Cardiac septum (tissue), 1 donor: ENCODE data around the gene APBA2. TPM values are rescaled to one million over a fixed set of nuclear protein-coding genes. Genes with fewer than 3 reads are reported as not detected.
A peak's percentile ranks its signal among the peaks of the same experiment; 100 is the strongest.
"Not testable (repeated sequence)": the region's sequence is repeated elsewhere in the genome, so short reads cannot be mapped to it uniquely, and the experiment has no call there.

ENCODE experiments used
- DNase-seq: peaks from one replicate; pipeline ENCODE4 v3.0.0-alpha.2; 2020; ENCODE audit warnings: low spot score
- intact Hi-C: fragments of 100-400 bp; cut with DNase I; formaldehyde crosslinking; loops from one replicate; pipeline ENCODE4 v1.14.0; 2022
- total RNA-seq: library from RNA; stranded (reverse); fragmentation: NEBNext Ultra II Directional; extraction: Animal tissue kit (Norgen Biotek cat#: 25700); gene quantifications from one replicate; pipeline ENCODE4 v1.2.1, GENCODE V29; 2021
- donor health status: DM: no; HTN: no; CAD: no.

Gene APBA2
- total RNA-seq, 1 donor from 2014 or later: 0.57 TPM

DNA sequence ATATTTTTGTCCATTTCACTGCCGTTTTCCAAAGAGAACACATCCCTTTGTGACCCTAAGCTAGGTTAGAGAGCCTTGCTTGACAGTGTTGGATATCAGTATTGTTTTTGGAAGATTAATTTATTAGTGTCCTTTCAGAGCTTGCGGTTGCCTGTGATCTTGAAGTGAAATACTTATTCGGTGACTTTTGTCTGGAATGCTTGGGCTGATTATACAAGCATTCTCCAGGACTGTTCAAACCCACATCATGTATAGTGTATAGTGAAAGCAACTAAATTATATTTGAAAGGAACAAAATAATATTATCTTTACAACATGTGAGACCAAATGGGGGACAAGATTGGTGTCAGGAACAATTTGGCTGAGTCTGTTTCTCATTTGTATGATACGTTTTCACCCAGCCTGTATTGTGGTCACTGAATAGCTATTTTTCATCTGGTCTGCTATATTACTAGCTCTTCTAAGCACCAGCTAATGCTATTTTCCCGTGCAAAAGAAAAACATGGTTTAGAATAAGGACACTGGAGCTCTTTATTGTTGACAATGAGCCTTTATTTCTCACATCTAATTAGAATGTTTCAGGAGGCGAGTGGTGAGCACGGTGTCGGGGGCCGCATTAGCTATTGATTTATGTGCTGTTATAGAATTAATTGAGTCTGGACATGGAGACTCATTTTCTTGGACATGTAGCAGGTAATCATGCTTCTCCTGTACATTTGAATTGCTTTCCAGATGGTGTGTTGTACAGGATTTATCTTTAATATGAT lies 158.1 kb downstream of the APBA2 start:
- intact Hi-C loops: no loop called here
- no peak for DNase-seq

DNA sequence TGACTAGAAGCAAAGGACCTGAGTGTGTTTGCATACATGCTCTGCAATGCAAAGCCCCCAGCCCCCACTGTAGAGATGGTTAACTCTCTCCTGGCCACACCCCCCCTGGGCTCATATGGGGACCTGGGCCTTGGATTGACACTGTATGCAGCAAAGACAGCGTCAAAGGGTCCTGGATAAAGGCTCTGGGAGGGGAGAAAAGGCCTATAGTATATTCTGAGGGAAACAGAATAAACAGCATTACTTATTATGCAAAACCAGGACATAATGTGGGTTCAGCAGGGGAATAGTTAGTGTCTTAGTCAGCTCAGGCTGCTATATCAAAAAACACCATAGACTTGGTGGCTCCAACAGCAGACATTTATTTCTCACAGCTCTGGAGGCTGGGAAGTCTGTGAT lies 158.7 kb downstream of the APBA2 start:
- DNase-seq: no peak
- intact Hi-C loops: no loop called here

DNA sequence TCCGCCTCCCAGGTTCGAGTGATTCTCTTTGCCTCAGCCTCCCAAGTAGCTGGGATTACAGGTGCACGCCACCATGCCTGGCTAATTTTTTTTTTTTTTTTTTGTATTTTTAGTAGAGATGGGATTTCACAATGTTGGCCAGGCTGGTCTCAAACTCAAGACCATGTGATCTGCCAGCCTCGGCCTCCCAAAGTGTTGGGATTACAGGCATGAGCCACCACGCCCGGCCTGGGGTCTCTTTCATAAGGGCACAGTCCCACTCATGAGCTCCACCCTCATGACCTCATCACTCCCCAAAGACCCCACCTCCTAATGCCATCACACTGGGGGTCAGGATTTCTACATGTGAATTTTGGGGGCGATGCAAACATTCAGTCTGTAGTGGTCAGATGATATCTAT lies 159.4 kb downstream of the APBA2 start:
- DNase-seq, intact Hi-C loops: not testable (repeated sequence)

DNA sequence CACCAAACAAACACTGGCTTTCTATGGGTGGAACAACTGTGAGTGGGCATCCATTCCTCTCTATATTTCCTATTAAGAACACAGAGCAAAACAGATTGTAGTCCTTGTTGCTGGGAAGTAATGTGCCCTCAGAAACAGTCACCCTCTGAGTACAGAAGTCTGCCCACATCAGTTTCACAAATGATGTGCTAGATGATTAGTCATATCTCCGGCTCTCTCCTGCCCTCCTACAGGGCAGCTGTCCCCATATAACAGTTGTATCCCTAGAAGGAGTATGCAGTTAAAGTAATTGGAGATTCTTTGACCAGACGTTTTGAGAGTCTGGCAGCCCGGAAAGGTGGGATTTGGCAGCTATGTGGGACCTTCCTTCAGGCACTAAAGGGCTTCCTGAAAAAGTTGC lies 159.9 kb downstream of the APBA2 start:
- intact Hi-C loops: no loop called here
- peak; percentile 14 for DNase-seq

DNA sequence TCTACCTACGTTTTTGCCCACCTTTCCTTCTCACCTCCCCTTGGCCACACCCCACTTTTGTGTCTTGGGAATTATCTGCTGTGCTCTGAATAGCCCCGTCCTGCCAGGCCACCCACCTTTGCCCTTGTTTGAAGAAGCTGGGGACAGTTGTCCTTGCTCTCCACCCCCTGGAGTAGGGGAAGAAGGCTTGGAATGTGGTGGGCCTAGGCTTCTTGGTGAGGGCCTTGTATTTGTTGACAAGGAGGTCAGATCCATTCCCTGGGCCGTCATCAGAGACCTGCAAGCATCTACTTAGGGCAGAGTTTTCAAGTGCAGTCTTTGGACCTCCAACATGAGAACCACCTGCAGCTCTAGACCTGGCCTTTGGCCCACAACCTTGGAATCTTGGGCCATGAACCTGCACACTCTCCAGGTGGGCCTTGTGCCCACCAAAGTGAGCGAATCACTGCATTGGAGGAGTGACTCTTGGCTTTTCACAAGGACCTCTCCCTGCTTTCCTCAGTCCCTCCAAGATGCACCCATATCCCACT lies 160.6 kb downstream of the APBA2 start:
- intact Hi-C loops: no loop called here
- DNase-seq: peak; percentile 24

DNA sequence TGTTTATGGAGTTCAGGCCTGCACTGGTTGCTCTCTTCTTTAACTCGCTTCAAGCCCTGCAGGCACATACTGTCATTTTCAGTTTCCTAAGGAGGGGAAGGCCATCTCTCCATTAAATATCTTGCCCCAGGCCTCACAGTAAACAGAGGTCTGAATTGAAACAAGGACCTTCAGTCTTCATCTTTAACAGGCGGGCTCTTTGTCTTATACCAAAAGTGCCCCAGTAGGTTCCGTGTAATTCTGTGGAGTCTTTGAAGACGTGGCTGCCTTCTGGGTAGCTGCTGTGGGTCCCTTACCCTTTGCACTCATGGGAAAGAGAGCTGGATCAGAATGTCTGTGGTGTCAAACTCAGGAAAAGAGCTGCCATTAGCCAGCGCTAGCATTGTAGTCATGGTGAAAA lies 161.2 kb downstream of the APBA2 start:
- DNase-seq: no peak
- intact Hi-C loops: no loop called here

DNA sequence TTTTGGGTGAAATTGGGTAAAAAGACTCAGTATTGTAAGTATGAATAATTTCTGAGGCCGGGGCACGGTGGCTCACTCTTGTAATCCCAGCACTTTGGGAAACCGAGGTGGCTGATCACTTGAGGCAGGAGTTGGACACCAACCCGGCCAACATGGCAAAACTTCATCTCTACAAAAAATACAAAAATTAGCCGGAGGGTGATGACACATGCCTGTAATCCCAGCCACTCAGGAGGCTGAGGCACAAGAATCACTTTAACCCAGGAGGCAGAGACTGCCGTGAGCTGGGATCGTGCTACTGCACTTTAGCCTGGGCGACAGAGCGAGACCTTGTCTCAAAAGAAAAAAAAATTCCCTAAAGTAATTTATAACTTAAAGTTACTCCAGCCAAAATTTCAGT lies 162.2 kb downstream of the APBA2 start:
- intact Hi-C loops: no loop called here
- DNase-seq: no peak

DNA sequence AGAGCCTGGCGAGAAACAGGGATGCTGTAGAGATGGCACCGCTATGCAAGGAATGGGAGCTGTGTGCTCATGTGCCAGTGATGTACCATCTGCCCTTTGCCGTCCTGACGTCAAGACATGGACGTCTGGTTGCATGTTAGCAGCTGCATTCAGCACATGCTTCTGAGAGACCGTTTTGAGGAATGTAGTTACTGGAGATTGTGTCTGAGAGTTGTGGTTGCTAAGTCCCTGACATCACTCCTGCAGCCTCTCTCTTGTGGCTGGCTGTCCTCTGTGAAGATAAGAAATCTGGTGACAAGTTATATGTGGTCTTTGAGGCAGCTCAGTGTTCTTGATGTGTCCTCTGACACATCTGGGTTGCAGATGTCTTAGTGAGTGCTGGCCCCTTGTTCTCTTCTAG lies 165.1 kb downstream of the APBA2 start:
- no peak for DNase-seq
- intact Hi-C loops: no loop called here

DNA sequence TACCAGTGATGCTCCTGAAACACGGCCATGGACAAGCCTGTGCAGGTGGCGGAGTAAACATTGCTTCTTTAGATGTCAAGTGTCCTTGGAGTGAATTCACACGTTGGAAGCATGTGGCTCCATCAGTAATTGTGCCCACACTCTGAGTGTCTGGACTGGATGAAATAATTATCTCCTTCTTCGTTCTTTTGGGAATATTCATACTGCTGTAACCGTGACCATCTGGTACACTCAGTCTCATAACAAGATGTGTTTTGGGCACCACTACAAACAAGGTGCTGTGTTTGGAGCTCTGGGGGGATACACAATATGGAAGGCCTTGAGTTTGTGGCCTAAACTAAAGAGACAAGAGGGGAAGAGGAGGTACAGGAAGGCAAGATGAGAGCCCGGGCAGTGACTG lies 165.6 kb downstream of the APBA2 start:
- DNase-seq: no peak
- intact Hi-C loops: no loop called here

DNA sequence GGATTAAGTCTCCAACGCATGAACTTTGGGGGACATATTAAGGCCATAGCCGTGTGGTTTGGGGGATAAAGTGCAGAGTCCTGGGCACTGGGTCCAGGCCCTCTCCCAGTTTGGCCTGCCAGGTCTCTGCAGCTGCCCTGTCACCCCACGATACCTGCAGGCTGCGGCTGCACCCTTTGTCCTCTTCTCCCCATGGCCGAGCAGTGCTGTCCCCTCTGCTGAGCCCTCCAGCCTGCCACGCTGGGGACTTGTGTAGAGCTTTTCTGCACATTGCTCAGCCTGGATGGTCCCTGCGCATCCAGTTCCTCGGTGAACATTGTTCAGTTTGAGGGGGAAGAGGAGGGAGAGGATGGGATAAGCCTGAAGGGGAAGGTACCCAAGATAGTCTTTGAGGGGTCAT lies 167.2 kb downstream of the APBA2 start:
- intact Hi-C loops: no loop called here
- DNase-seq: no peak

DNA sequence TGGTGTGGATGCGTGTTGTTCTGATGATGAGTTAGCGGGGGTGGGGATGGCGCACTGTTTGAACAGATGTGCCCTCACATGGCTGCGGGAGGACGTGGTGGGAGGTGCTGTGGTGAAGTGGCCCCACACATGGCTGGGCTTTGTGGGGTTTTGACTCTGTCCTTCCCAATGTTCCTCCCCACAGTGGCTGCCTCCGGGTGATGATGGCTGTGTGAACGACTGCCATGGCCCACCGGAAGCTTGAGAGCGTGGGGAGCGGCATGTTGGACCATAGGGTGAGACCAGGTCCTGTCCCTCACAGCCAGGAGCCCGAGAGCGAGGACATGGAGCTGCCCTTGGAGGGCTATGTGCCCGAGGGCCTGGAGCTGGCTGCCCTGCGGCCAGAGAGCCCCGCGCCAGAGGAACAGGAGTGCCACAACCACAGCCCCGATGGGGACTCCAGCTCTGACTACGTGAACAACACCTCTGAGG lies 167.9 kb downstream of the APBA2 start:
- intact Hi-C loops: no loop called here
- DNase-seq: peak; percentile 66

DNA sequence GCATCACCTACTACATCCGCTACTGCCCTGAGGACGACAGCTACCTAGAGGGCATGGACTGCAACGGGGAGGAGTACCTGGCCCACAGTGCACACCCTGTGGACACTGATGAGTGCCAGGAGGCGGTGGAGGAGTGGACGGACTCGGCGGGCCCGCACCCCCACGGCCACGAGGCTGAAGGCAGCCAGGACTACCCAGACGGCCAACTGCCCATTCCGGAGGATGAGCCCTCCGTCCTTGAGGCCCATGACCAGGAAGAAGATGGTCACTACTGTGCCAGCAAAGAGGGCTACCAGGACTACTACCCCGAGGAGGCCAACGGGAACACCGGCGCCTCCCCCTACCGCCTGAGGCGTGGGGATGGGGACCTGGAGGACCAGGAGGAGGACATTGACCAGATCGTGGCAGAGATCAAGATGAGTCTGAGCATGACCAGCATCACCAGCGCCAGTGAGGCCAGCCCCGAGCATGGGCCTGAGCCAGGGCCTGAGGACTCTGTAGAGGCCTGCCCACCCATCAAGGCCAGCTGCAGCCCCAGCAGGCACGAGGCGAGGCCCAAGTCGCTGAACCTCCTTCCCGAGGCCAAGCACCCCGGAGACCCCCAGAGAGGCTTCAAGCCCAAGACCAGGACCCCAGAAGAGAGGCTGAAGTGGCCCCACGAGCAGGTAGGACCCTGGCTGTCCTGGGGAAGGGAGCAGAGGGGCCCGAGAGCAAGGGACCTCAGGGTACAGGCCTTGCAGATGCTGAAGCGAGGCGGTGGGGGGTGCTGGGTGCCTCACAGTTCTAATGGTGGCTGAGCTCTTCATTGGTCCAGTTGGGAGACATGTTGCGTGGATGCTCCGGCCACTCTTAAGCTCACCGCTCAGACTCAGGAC lies 168.6 kb downstream of the APBA2 start:
- peak; percentile 67 for DNase-seq
- intact Hi-C loops: no loop called here

DNA sequence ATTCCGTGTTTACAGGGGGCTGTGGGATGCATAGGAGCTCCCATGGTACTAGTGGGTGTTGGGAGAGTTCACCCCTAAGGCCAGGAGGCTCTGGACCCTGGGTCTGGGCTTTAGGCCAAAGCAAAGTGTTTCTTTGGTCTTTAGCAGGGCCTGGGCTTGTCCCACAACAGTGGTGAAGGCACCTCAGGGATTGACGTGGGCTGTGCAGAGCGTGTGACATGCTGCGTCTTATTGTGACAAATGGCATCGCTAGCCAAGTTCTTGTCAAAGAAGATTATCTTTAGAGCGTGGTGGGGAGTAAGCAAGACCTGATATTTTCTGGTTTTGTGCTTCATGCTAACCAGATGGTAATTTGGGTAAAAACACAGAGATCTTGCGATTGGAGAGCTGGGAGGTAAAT lies 170.1 kb downstream of the APBA2 start:
- peak; percentile 63 for DNase-seq
- intact Hi-C loops: no loop called here

DNA sequence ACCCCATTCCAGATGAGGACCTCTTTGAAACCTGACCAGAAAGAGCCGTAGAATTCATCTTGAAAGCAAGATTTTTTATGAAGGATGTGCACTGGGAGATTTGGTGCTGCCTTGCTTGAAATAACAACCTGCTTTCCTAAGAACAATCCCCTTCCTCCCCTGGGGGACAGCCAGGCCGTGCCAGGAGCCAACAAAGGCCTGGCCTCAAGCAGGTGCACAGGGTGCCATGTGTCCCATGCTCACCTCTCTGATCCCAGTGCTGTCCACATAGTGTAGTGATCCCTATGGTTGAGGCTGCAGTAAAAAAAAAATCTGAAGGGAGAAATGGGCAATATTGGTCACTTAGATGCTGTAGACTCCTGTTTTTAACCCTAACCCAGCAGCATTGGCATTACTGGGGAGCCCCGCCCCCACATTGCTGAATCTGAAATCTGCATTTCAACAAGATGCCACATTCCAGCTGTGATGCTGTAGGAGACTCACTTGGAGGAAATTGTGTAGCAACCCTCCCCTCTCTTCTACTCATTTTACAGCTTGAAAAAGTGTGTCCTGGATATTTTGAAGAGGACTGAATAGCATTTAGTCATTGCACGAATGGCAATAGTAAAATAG lies 171.2 kb downstream of the APBA2 start:
- DNase-seq: peak; percentile 7
- intact Hi-C loops: no loop called here

DNA sequence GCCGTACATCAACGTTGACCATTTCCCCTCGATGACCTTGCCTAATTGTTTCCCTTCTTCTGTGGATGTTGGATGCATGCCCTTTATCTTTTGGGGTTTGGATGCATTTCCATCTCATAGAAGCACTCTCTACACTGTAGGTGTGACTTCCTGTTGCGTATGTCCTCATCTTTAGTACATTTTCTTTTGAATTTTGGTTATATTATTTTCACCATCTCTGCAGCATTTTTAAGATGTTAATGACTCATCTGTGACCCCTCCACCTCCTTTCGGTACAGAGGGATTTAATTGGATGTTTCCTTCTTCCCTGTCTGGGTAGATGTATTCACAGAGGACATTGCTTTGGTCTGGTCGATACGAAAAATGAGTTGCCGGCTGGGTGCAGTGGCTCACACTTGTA lies 172.1 kb downstream of the APBA2 start:
- intact Hi-C loops: no loop called here
- no peak for DNase-seq

DNA sequence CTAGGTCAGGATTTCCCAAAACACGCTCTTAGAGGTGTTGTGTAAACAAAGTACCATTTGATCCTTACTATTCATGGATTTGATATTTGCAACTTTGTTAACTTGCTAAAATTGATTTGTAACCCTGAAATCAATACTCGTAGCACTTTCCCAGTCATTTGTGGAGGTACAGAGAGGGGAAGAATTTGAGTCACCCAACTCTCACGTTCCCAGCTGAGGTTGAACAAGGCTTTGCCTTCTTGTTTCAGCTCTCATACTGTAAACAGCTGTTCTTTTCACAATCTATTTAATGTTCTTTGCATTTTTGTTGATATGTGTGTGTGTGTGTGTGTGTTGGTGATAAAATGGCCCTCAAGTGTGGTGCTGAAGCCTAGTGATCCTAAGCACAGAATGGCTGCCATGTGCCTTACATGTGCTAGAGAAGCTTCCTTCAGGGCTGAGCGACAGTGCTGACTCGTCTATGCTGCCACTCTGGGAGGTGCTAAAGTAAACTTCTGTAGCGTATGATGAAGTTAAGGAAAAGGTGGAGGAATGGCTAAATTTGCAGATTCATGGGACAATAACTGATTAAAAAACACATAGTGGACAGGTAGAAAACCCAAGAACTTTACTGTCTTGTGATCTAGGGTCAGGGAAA lies 173.2 kb downstream of the APBA2 start:
- no peak for DNase-seq
- intact Hi-C loops: no loop called here

DNA sequence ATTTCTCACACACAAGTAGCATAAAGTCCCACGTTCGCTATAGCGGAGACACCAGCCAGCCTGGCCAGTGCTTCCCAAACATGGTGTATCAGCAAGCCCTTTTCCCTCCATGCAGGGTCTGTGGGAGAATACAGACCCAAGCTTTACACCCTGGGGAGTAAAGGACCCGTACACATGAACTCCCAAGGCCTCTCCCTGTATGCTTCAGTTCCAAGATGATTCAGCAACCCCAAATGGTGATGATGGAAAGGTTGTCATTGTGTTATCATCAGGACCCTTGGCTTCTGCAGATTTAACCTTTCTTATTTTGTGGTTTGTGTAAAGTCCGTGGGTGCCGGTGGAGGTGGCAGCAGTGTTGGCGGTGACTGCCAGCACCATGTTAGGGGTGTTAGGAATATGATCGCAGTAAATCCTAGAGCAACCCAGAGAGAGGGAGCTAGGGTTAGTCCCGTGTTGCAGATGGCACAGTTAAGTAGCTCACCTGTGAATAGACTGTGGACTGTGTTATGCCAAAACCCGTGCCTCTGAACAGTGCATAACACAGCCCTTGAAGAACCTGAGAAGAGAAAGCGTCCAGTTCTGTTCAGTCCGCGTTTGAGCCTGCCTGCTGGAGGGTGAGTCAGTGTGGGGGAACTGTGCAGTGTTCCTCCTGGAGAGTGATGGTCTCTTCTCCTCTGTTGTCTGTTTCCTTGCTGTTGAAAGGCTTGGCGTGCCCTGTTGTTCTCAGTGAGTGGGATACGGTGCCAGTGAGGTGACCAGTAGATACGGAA lies 174.3 kb downstream of the APBA2 start:
- no peak for DNase-seq
- intact Hi-C loops: no loop called here

DNA sequence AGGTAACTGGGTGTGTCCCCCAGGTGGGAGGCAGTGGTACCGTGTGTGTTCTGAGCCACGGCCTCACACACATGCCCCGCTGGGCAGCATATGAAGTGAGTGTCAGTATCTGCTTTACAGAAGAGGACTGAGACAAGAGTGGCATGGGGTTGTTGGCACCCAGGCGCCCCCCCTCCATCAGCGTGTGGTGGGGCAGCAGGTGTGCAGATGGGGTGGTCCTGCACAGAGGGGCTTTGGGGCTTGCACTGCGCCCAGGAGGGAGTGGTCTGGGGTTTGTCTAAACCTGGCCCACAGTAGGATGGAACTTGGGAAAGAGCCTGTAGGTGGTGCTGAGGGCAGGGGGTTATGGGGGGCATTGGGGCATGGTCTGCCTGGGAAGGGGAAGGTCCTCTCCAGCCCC lies 176.0 kb downstream of the APBA2 start:
- no peak for DNase-seq
- intact Hi-C loops: no loop called here

DNA sequence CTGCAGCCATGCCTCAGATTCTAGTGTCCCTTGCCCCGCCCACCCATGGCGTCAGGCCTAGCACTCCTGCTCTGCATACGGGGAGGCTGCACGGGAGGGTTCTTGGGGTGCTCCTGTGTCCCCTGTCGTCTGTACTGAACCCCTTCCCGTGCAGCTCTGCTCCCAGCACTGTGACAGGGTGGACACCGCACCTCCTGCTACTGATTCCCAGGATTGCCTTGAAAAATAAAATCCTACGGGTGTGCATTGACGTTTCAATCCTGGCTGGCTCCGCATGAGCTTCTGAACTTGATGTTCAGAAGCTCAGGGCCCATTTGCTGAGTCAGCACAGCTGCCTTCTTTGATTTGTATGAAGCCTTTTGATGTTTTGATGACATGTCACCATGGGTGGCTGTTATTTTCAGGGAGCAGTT lies 176.4 kb downstream of the APBA2 start:
- intact Hi-C loops: no loop called here

More for the DNA sequence above, 176.4 kb downstream of the APBA2 start:
- no peak for DNase-seq
